Measurements from ENCODE around the gene SYTL4. TPM values are rescaled to one million over a fixed set of nuclear protein-coding genes. Genes with fewer than 3 reads are reported as not detected.
A peak's percentile ranks its signal among the peaks of the same experiment; 100 is the strongest.

SYTL4 gene
- total and polyA plus RNA-seq, 8 donors = 3.2 to 23.7 (median 7.9) TPM

GRCh38 chrX:100636321-100636991 lies 95.5 kb downstream of the SYTL4 start, which contains the start of gene TSPAN6:
TSS of gene TSPAN6 (minus strand) at chrX:100636806. CDS start at chrX:100636694, 112 bp downstream.
- DNase-seq (peak; percentile 75 to 87 (median 78)), ATAC-seq (peak; percentile 98 to 99 (median 99)), FAIRE-seq (peak; percentile 32)
- Histone ChIP-seq H3K36me3 (no peaks in the 10 kb centered on the region), H3K4me3 (peak within 1 kb of the TSS; percentile 32 to 55 (median 46)), H3K9me3 (no peaks in the 10 kb centered on the region), H3K27me3 (peaks cover 0 to 8% (median 1%) of the 10 kb centered on the region in 4 donors), H3K27ac (peak within 1 kb of the TSS in 3 of 4 donors; percentile 12 to 53 (median 46)), H3K4me1 (no peaks in the 10 kb centered on the region)
- WGBS, 2 donors = 2 to 26% methylated on average over 51 of the region's 51 CpGs
- intact Hi-C loops (cut with DNase I) = no loop called here
- TF ChIP-seq, protein P1, sequence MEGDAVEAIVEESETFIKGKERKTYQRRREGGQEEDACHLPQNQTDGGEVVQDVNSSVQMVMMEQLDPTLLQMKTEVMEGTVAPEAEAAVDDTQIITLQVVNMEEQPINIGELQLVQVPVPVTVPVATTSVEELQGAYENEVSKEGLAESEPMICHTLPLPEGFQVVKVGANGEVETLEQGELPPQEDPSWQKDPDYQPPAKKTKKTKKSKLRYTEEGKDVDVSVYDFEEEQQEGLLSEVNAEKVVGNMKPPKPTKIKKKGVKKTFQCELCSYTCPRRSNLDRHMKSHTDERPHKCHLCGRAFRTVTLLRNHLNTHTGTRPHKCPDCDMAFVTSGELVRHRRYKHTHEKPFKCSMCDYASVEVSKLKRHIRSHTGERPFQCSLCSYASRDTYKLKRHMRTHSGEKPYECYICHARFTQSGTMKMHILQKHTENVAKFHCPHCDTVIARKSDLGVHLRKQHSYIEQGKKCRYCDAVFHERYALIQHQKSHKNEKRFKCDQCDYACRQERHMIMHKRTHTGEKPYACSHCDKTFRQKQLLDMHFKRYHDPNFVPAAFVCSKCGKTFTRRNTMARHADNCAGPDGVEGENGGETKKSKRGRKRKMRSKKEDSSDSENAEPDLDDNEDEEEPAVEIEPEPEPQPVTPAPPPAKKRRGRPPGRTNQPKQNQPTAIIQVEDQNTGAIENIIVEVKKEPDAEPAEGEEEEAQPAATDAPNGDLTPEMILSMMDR (IDR thresholded peaks at IDR 0.05) = peak in 2 of 4 donors; percentile 23 to 27

DNA sequence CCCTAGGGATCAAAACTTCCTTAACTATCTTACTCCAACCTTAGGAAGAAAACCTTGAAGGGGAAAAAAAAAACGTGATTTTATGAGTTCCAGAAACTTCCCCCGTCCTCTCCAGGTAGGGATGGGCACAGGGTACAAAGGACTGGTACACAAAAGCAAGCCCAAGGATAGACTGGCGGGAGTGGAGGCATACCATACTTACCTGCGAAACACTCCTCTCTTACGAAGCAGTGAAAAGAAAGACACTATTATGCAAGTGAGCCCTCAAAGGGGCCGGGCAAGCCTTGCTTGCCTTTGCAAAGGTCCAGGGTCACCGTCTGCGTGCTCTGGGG lies 96.0 kb downstream of the SYTL4 start:
- DNase-seq = no peak
- peak; percentile 57 to 73 (median 68) for ATAC-seq
- FAIRE-seq = no peak
- peaks cover 0 to 7% (median 1%) of the 10 kb centered on the region in 4 donors for H3K27me3 ChIP-seq
- peak overlapping the region in 3 of 4 donors; percentile 12 to 53 (median 46) for H3K27ac ChIP-seq
- no peaks in the 10 kb centered on the region for H3K9me3 ChIP-seq
- 5 to 19% methylated on average over 8 of the region's 8 CpGs for WGBS, 2 donors
- H3K36me3 ChIP-seq = no peaks in the 10 kb centered on the region
- H3K4me3 ChIP-seq = peak overlapping the region; percentile 32 to 55 (median 46)
- no peaks in the 10 kb centered on the region for H3K4me1 ChIP-seq
- TF ChIP-seq, protein P1 (IDR thresholded peaks at IDR 0.05) = no peak
- intact Hi-C loops (cut with DNase I) = no loop called here

DNA sequence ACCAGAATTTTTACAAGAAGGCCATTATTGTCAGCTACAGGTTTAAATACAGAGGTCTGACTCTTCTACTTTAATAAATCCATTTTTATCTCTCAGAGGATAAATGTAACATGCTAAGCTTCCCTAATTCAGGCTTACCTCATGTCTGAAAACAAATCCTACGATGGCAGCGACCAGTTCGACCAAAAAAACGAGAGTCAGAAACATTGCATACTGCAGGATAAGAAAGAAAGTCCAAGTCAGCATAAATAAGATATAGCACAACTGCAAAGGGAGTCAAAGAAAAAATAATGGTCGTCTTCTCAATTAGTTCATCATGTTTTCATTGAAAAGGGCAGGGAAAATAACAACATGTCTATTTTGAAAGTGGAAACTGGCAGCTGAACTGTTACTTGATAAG lies 96.9 kb downstream of the SYTL4 start:
- Histone ChIP-seq H3K4me1 (no peaks in the 10 kb centered on the region), H3K27me3 (peaks cover 0 to 3% (median 0%) of the 10 kb centered on the region in 4 donors), H3K36me3 (no peaks in the 10 kb centered on the region), H3K4me3 (no peak overlapping the region), H3K9me3 (no peaks in the 10 kb centered on the region), H3K27ac (no peak overlapping the region)
- intact Hi-C loops (cut with DNase I) = no loop called here
- ATAC-seq = no peak
- TF ChIP-seq, protein P1 (IDR thresholded peaks at IDR 0.05) = no peak
- no peak for DNase-seq
- WGBS, 2 donors = 55 to 60% methylated on average over 5 of the region's 5 CpGs
- no peak for FAIRE-seq

GRCh38 chrX:100625985-100626491 lies 105.9 kb downstream of the SYTL4 start:
- no peaks in the 10 kb centered on the region for H3K9me3 ChIP-seq
- FAIRE-seq (peak; percentile 92), DNase-seq (no peak), ATAC-seq (no peak)
- TF ChIP-seq, protein P1 (IDR thresholded peaks at IDR 0.05) = no peak
- no peaks in the 10 kb centered on the region for H3K4me1 ChIP-seq
- no peak overlapping the region for H3K27ac ChIP-seq
- whole genome bisulfite sequencing, 2 donors = 72 to 86% methylated on average over 5 of the region's 5 CpGs
- no peak overlapping the region for H3K4me3 ChIP-seq
- no peaks in the 10 kb centered on the region for H3K27me3 ChIP-seq
- intact Hi-C loops (cut with DNase I) = no loop called here
- no peaks in the 10 kb centered on the region for H3K36me3 ChIP-seq

Other genes starting within 250 kb of the SYTL4 start
- gene TNMD, start 147.2 kb downstream of the SYTL4 start, total RNA-seq = under 1 TPM in 1 of 6 donors, not detected in 5; 0.46 TPM
- under 1 TPM in 1 of 2 donors, not detected in 1; 0.61 TPM for gene TNMD, start 147.2 kb downstream of the SYTL4 start, polyA plus RNA-seq
- gene TSPAN6, start 95.3 kb downstream of the SYTL4 start, total RNA-seq = 10 to 100 TPM in 4 of 6 donors, 1 to 10 TPM in 2; 8.6 to 24.3 (median 12.1) TPM
- gene TSPAN6, start 95.3 kb downstream of the SYTL4 start, polyA plus RNA-seq = 10 to 100 TPM; 11.4 to 22.8 TPM
- gene SRPX2, start 87.9 kb downstream of the SYTL4 start, total RNA-seq = 10 to 100 TPM in 1 of 6 donors, 1 to 10 TPM in 4, under 1 TPM in 1; 0.98 to 13.1 (median 3.6) TPM
- 1 to 10 TPM; 2.2 to 2.7 TPM for gene SRPX2, start 87.9 kb downstream of the SYTL4 start, polyA plus RNA-seq
- gene CSTF2, start 88.3 kb upstream of the SYTL4 start, total RNA-seq = 1 to 10 TPM; 2.5 to 6.0 (median 4.7) TPM
- 1 to 10 TPM; 1.6 to 4.1 TPM for gene CSTF2, start 88.3 kb upstream of the SYTL4 start, polyA plus RNA-seq
- gene NOX1, start 142.2 kb upstream of the SYTL4 start, total RNA-seq = under 1 TPM in 1 of 6 donors, not detected in 5; 0.16 TPM
- not detected for gene NOX1, start 142.2 kb upstream of the SYTL4 start, polyA plus RNA-seq
- gene XKRX, start 196.8 kb upstream of the SYTL4 start, total RNA-seq = under 1 TPM in 5 of 6 donors, not detected in 1; 0.05 to 0.16 (median 0.06) TPM
- under 1 TPM in 1 of 2 donors, not detected in 1; 0.35 TPM for gene XKRX, start 196.8 kb upstream of the SYTL4 start, polyA plus RNA-seq
- gene ARL13A, start 237.6 kb upstream of the SYTL4 start, total RNA-seq = not detected
- not detected for gene ARL13A, start 237.6 kb upstream of the SYTL4 start, polyA plus RNA-seq